HG03354 (cell line): ENCODE measurements around the gene MATCAP1.
A peak's percentile ranks its signal among the peaks of the same experiment; 100 is the strongest.

ENCODE experiments used
- ATAC-seq: cut with Tn5 transposase; IDR thresholded peaks from one replicate; pipeline ENCODE4 v1.9.1; 2021; ENCODE audit warnings: mild to moderate bottlenecking; ENCODE audit not compliant: unreplicated experiment, poor library complexity, severe bottlenecking

MATCAP1 gene

DNA sequence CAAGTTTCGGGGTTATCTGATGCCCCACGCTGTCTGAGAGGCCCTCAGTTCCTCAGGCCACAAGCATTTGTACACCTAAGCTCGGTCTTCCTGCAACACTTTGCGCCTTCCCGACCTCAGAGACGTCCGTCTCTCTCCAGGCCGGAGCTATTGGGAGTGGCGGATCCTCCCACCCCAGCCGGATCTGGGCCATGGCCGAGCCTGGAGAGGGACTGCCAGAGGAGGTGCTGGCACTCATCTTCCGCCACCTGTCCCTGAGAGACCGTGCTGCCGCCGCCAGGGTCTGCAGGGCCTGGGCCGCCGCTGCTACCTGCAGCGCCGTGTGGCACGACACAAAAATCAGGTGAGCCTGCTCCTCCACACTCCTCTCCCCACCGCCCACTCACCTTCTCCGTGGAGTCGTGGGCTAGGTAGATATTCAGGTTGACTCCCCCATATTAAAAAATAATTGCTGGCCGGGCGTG, 22.1 kb downstream of the MATCAP1 start:
- no peak for ATAC-seq

DNA sequence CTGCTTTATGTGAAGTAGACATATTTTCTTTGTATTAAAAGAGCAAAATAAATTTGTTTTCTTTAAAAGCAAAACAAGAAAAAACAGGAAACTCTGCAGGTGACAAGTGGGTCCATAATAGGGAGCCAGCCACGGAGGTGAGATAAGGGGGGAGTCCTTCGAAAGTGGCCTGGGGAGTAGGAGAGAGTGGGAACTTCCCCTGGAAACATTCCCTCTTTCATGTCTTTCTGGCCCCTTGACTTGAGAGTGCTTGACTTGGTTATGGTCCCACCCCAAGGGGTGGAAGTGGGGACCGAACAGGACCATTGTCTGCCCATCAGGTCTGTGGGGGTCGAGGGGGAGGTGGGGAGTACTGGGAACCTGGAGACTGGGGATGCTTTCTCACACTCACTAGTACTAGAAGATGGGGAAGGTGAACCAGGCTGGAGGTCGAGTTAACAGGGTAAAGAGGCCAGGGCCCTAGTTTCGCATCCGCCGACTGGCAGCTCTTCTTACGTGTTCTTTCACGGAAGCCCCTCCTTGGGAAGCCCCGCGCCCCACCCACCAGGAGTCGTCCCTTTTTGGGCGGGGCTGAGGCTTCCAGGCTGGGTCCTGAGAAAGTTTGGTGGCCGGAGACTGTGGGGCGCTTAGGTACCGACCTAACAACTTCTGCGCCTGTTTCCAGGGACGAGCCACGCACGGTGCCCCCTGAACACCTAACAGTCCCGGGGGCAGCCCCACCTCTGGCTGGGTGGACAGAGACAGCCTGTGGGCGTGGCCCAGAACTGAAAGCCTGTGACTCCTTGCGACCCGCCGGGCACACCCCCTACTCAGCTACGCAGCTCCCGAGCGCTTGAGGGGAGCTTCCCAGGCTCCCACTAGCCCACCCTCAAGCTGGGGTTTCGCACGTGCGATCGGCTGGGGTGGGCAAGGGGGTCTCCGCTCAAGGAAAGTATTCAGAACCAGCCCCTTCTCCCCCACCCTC, 24.8 kb downstream of the MATCAP1 start:
- peak; percentile 41 for ATAC-seq

GRCh38 chr16:67157892-67158635, 25.7 kb downstream of the MATCAP1 start:
- no peak for ATAC-seq

- ATAC-seq, result no peak
Observed at GRCh38 chr16:67157106-67157748, 26.5 kb downstream of the MATCAP1 start.

- no peak for ATAC-seq
Observed at GRCh38 chr16:67156143-67156844, 27.5 kb downstream of the MATCAP1 start.

- no peak for ATAC-seq
Observed at GRCh38 chr16:67155295-67156142, 28.2 kb downstream of the MATCAP1 start.

DNA sequence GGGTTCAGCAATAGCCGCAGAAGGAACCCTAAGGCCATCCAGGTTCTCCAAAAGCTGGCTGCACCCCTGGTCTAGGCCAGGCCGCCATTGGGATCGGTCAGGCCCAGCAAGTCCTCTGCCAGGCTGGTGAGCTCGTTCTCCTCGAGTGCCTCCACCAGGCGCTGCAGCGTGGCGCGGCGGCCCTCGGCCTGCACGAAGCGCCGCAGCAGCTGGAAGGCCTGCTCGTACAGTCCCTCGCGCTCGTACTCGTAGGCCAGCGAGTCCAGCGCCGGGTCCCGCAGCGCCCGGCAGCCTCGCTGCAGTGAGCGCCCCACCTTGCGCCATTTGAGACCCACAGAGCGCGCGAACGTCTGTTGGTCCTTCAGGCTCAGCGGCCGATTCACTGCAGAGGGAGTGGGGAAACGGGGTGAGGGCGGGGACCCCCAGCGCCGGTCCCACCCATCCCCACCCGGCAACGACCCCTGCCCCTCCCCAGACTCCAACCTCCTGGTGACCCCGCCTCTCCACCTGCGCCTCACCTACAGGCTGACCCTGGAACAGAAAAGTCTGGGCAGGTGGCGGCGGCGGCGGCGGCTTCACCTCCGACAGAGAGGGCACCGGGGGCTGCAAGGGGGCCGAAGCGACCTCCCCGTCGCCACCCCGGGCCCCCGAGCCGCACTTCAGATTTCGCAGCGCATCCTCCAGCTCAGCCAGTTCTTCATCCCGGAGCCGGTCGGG, 29.0 kb downstream of the MATCAP1 start:
- no peak for ATAC-seq

DNA sequence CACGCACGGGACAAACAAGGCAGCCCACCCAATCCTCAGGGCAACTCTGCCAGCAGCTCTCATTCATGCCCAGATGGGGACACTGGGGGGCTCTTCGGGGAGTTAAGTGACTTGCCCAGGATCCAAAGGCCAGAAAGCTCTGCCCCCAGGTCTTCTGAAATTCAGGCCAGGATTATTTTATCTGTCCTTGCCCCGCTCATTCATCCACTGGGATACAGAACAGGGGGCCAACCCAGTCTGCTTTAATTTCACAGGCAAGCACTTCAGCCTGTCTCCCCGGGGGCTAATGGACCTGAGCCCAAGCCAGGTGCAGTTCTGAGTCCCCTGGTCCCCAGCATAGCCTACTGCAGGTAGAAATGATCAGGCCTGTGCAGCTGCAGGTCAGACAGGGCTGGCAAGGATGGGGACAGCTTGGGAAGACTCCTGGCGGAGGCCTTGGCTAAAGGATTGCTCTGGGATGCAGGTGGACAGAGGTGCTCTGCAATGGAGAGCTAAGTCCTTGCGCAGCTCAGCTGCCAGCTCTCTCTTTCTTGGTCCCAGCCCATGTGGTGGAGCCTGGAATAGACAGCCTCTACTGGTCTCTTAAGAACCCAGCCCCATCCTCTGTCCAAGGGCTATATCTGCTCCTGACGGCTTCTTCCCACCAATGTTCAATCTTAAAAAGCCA, 32.2 kb downstream of the MATCAP1 start:
- ATAC-seq, result no peak

GRCh38 chr16:67150833-67151396, 32.8 kb downstream of the MATCAP1 start, which contains the start of gene B3GNT9:
TSS of gene B3GNT9 (minus strand) at chr16:67150998. CDS start at chr16:67150485, 513 bp downstream.
- peak; percentile 62 for ATAC-seq

- peak; percentile 40 for ATAC-seq
Observed at GRCh38 chr16:67150047-67150832, 33.5 kb downstream of the MATCAP1 start.

DNA sequence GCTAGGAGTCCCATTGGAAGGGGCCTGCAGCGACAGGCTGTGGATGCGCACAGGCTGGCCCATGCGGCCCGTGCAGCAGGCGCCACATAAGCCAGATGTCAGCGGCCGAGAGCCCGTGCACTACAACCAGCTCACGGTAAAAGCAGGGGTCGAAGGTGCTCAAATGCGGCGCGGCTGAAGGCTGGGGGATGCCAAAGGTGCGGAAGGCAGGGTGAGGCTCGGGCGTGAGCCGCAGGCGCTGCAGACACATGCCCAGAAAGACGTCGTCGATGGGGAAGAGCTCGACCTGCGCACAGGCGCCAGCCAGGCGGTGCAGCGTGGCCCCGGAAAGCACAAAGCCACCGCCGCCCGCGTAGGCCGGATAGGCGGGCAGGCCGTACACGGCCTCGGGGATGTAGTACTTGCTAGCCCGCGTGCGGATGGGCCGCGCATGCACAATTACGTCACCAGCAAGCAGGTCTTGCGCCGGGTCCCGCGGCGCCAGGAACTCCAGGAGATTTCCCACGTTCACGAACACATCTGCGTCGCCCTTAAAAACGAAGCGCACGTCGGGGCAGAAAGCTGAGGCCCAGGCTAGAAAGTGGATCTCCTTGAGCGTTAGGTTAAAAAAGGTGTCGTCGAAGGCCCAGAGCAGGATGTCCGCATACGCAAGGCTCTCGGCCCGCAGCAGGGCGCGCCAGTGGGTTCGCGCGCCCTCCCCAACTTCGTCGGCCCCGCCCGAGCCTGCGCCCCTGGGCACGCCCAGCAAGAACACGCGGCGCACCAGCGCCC, 34.3 kb downstream of the MATCAP1 start:
- no peak for ATAC-seq

- no peak for ATAC-seq
Observed at GRCh38 chr16:67148656-67149275, 35.0 kb downstream of the MATCAP1 start.

- no peak for ATAC-seq
Observed at GRCh38 chr16:67148221-67148620, 35.5 kb downstream of the MATCAP1 start.

- no peak for ATAC-seq
Observed at GRCh38 chr16:67147437-67148140, 36.2 kb downstream of the MATCAP1 start.
